DND-41 (cell line): ENCODE measurements around the gene DAZAP1.

ENCODE experiments used
- ATAC-seq: fragments of 200-7000 bp; cut with Tn5 transposase; 3 replicates; pipeline ENCODE4 v1.9.1; 2021; ENCODE audit warnings: low read depth; ENCODE audit not compliant: insufficient read depth
- DNase-seq: peaks from one replicate; pipeline ENCODE4 v3.0.0-alpha.2; 2020
- H2AFZ ChIP-seq: 2 replicates; pipeline ENCODE4 v1.6.0; 2012; ENCODE audit warnings: low read depth, low read length
- H3K27ac ChIP-seq: 2 replicates; pipeline ENCODE4 v1.5.1; 2012; ENCODE audit warnings: low read length, inconsistent platforms
- H3K27me3 ChIP-seq: fragments of 200-600 bp; sonication (generic); 2 replicates; pipeline ENCODE4 v1.6.0; 2012; ENCODE audit warnings: low read length, mild to moderate bottlenecking, inconsistent platforms; ENCODE audit not compliant: insufficient read depth, poor library complexity
- H3K36me3 ChIP-seq: 2 replicates; pipeline ENCODE4 v1.5.1; 2012; ENCODE audit warnings: low read length, inconsistent platforms; ENCODE audit not compliant: insufficient read depth
- H3K4me1 ChIP-seq: 2 replicates; pipeline ENCODE4 v1.5.1; 2012; ENCODE audit warnings: mild to moderate bottlenecking, low read length; ENCODE audit not compliant: insufficient read depth
- H3K4me2 ChIP-seq: 2 replicates; pipeline ENCODE4 v1.6.0; 2012; ENCODE audit warnings: mild to moderate bottlenecking, moderate library complexity, low read length, inconsistent platforms; ENCODE audit not compliant: insufficient read depth
- H3K4me3 ChIP-seq, 2 experiments: fragments of 200-600 bp in 1 of 2; shearing (Covaris generic) in 1 of 2; 2 replicates each; pipeline ENCODE4 v1.5.1; 2012 to 2016; ENCODE audit warnings: inconsistent platforms in 2 of 2, low read length in 2 of 2, mild to moderate bottlenecking in 2 of 2, low read depth in 1 of 2, moderate library complexity in 1 of 2
- H3K79me2 ChIP-seq: 2 replicates; pipeline ENCODE4 v1.6.0; 2012; ENCODE audit warnings: low read length, inconsistent platforms; ENCODE audit not compliant: insufficient read depth
- H3K9ac ChIP-seq: 2 replicates; pipeline ENCODE4 v1.6.0; 2012; ENCODE audit warnings: low read depth, mild to moderate bottlenecking, inconsistent platforms, low read length, moderate library complexity
- H3K9me3 ChIP-seq: 2 replicates; pipeline ENCODE4 v1.5.1; 2012; ENCODE audit warnings: low read length, moderate library complexity, mild to moderate bottlenecking, inconsistent platforms; ENCODE audit not compliant: insufficient read depth, severe bottlenecking
- H4K20me1 ChIP-seq: 2 replicates; pipeline ENCODE4 v1.6.0; 2012; ENCODE audit warnings: low read length; ENCODE audit not compliant: insufficient read depth
- CTCF ChIP-seq: IDR thresholded peaks from 2 replicates; pipeline ENCODE4 v1.5.1; 2012; ENCODE audit warnings: borderline replicate concordance, low read length, moderate library complexity, mild to moderate bottlenecking; ENCODE audit not compliant: poor library complexity, severe bottlenecking; ENCODE audit errors: extremely low read depth
- EZH2 ChIP-seq: IDR thresholded peaks from 3 replicates; pipeline ENCODE4 v1.6.1; 2012; ENCODE audit warnings: borderline replicate concordance, low read depth, mild to moderate bottlenecking, moderate library complexity, low read length, inconsistent platforms; ENCODE audit not compliant: severe bottlenecking

The DAZAP1 gene

GRCh38 chr19:1482361-1483130 lies 75.2 kb downstream of the DAZAP1 start:
- Histone ChIP-seq H3K4me1 (peaks cover 17% of the 10 kb centered on the region), H3K4me3 (no peak overlapping the region), H3K79me2 (peaks cover 15% of the 10 kb centered on the region), H4K20me1 (peaks cover 8% of the 10 kb centered on the region), H2AFZ (no peak overlapping the region), H3K36me3 (peaks cover under 1% of the 10 kb centered on the region; the same call in 1 of the 2 replicates), H3K27me3 (no peaks in the 10 kb centered on the region), H3K9me3 (no peaks in the 10 kb centered on the region), H3K4me2 (no peak overlapping the region), H3K9ac (no peak overlapping the region), H3K27ac (no peak overlapping the region)
- DNase-seq (no peak), ATAC-seq (no peak)
- TF ChIP-seq CTCF (no peak), EZH2 (no peak)

GRCh38 chr19:1483131-1483978 lies 76.0 kb downstream of the DAZAP1 start:
- Histone ChIP-seq H4K20me1 (peaks cover 3% of the 10 kb centered on the region; the same call in 1 of the 2 replicates), H3K79me2 (peaks cover 7% of the 10 kb centered on the region), H3K9ac (no peak overlapping the region), H3K9me3 (no peaks in the 10 kb centered on the region), H3K4me3 (no peak overlapping the region), H2AFZ (no peak overlapping the region), H3K36me3 (no peaks in the 10 kb centered on the region; the same call in 1 of the 2 replicates), H3K27ac (no peak overlapping the region), H3K4me2 (no peak overlapping the region), H3K4me1 (peaks cover 9% of the 10 kb centered on the region), H3K27me3 (no peaks in the 10 kb centered on the region)
- no peak for DNase-seq
- no peak for ATAC-seq
- TF ChIP-seq EZH2, result no peak
- TF ChIP-seq CTCF, result no peak

DNA sequence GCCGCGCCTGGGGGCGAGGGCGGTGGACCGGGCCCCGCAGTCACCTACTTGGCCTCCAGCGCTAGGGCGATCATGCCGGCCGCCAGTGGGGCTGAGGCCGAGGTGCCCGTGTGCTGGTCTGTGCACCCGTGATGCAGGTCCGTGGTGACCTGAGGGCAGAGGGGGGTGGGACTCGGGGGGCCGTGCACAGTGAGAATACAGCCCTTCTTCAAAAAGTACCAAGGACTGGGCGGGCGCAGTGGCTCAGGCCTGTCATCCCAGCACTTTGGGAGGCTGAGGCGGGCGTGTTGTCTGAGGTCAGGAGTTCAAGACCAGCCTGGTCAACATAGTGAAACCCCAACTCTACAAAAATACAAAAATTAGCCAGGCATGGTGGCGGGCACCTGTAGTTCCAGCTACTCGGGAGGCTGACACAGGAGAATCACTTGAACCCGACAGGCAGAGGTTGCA lies 76.6 kb downstream of the DAZAP1 start:
- TF ChIP-seq EZH2, result no peak
- TF ChIP-seq CTCF, result no peak
- no peak overlapping the region for H3K4me2 ChIP-seq
- H3K4me1 ChIP-seq, result peaks cover 12% of the 10 kb centered on the region
- H2AFZ ChIP-seq, result no peak overlapping the region
- H3K79me2 ChIP-seq, result peaks cover under 1% of the 10 kb centered on the region
- no peaks in the 10 kb centered on the region for H4K20me1 ChIP-seq
- no peak overlapping the region for H3K27ac ChIP-seq
- DNase-seq (no peak), ATAC-seq (no peak)
- H3K36me3 ChIP-seq, result no peaks in the 10 kb centered on the region
- no peak overlapping the region for H3K4me3 ChIP-seq
- H3K9ac ChIP-seq, result no peak overlapping the region
- H3K9me3 ChIP-seq, result no peaks in the 10 kb centered on the region
- H3K27me3 ChIP-seq, result no peaks in the 10 kb centered on the region
